GM12878 (cell line): ENCODE results near the gene DTX2. TPM values are rescaled to one million over a fixed set of nuclear protein-coding genes. Genes with fewer than 3 reads are reported as not detected.

Source experiments
- ATAC-seq: fragments of 200-7000 bp; cut with Tn5 transposase; 3 replicates; pipeline ENCODE4 v1.9.1; 2020; ENCODE audit warnings: mild to moderate bottlenecking, moderate library complexity
- BruUV-seq: library from RNA; stranded (reverse); fragments of 400-500 nt; replicated peaks from 2 replicates; lab custom pipeline; 2021; lab: Mats Ljungman, UMichigan
- CTCF ChIA-PET: fragments of 300-600 bp; sonication (Branson Sonifier 250); formaldehyde crosslinking; extraction: SDS; loops from one replicate; lab custom pipeline; 2021; ENCODE audit warnings: inconsistent platforms; lab: Yijun Ruan, JAX
- POLR2A ChIA-PET: fragments of 350-600 bp; formaldehyde crosslinking; extraction: SDS; loops from one replicate; lab custom pipeline; 2021; ENCODE audit warnings: inconsistent platforms; lab: Charles Lee
- RAD21 ChIA-PET: fragments of 300-600 bp; sonication (Branson Sonifier 250); formaldehyde crosslinking; loops from one replicate; lab custom pipeline; 2023; ENCODE audit warnings: antibody characterized with exemption; ENCODE audit not compliant: unreplicated experiment; lab: Charles Lee
- SMC1A ChIA-PET: fragments of 300-600 bp; sonication (Branson Sonifier 250); formaldehyde crosslinking; loops from one replicate; lab custom pipeline; 2023; ENCODE audit not compliant: unreplicated experiment, uncharacterized antibody; lab: Charles Lee
- DNase-seq: peaks from one replicate; pipeline ENCODE4 v3.0.0-alpha.2; 2011; ENCODE audit warnings: low read depth, low spot score
- FAIRE-seq: peaks from 3 replicates; lab custom pipeline; 2011; peaks lifted over from hg19 to GRCh38; lab: Jason Lieb, UNC
- H2AFZ ChIP-seq: 2 replicates; pipeline ENCODE4 v1.6.0; 2011; ENCODE audit warnings: low read depth, low read length, control low read depth; ENCODE audit not compliant: control insufficient read depth
- H3K27ac ChIP-seq: 2 replicates; pipeline ENCODE4 v1.5.1; 2011; ENCODE audit warnings: control low read depth; ENCODE audit not compliant: control insufficient read depth, insufficient read depth
- H3K27me3 ChIP-seq, 2 experiments: replicated peaks in 1 of 2; 2 replicates each; pipeline versions ENCODE4 v1.6.0 to v1.6.1; 2011; ENCODE audit warnings: low read length in 1 of 2; ENCODE audit not compliant: control insufficient read depth in 2 of 2, insufficient read depth in 2 of 2
- H3K36me3 ChIP-seq, 2 experiments: 2 replicates each; pipeline ENCODE4 v1.5.1; 2011; ENCODE audit warnings: low read length in 1 of 2; ENCODE audit not compliant: control insufficient read depth in 2 of 2, insufficient read depth in 2 of 2
- H3K4me1 ChIP-seq: 2 replicates; pipeline ENCODE4 v1.6.1; 2011; ENCODE audit warnings: mild to moderate bottlenecking, low read length, moderate library complexity, mixed read lengths; ENCODE audit not compliant: control insufficient read depth, insufficient read depth
- H3K4me2 ChIP-seq: 2 replicates; pipeline ENCODE4 v1.6.0; 2011; ENCODE audit warnings: control low read depth; ENCODE audit not compliant: control insufficient read depth, insufficient read depth
- H3K4me3 ChIP-seq: fragments of 200-600 bp; sonication (generic); 2 replicates; pipeline ENCODE4 v1.5.1; 2016
- H3K79me2 ChIP-seq: 2 replicates; pipeline ENCODE4 v1.6.0; 2011; ENCODE audit warnings: low read length; ENCODE audit not compliant: control insufficient read depth, insufficient read depth
- H3K9ac ChIP-seq: 2 replicates; pipeline ENCODE4 v1.8.0; 2011; ENCODE audit warnings: low read length, control low read depth, mixed read lengths; ENCODE audit not compliant: control insufficient read depth, insufficient read depth
- H3K9me3 ChIP-seq: replicated peaks from 3 replicates; pipeline ENCODE4 v1.5.1; 2011; ENCODE audit warnings: mild to moderate bottlenecking, low read length; ENCODE audit not compliant: control insufficient read depth, insufficient read depth
- H4K20me1 ChIP-seq: 2 replicates; pipeline ENCODE4 v1.6.0; 2011; ENCODE audit not compliant: control insufficient read depth, insufficient read depth
- CREM ChIP-seq: IDR thresholded peaks from 2 replicates; pipeline ENCODE4 v1.6.1; 2014; ENCODE audit warnings: antibody characterized with exemption, low read depth
- DPF2 ChIP-seq: fragments of 450-650 bp; IDR thresholded peaks from 2 replicates; pipeline ENCODE4 v1.6.1; 2017; ENCODE audit warnings: mild to moderate bottlenecking
- FOXK2 ChIP-seq: fragments of 450-650 bp; IDR thresholded peaks from 2 replicates; pipeline ENCODE4 v1.6.1; 2017; ENCODE audit warnings: mild to moderate bottlenecking, moderate library complexity
- IKZF2 ChIP-seq, 2 experiments: fragments of 450-650 bp; IDR thresholded peaks; 2 replicates each; pipeline ENCODE4 v1.6.1; 2017; ENCODE audit warnings: mild to moderate bottlenecking in 2 of 2, moderate library complexity in 2 of 2
- RELA ChIP-seq: fragments of 450-650 bp; IDR thresholded peaks from 2 replicates; pipeline ENCODE4 v1.8.0; 2014; ENCODE audit warnings: borderline replicate concordance; ENCODE audit not compliant: partially characterized antibody
- RUNX3 ChIP-seq: IDR thresholded peaks from 2 replicates; pipeline ENCODE4 v1.6.1; 2012; ENCODE audit warnings: low read length, inconsistent platforms
- TCF12 ChIP-seq: IDR thresholded peaks from 2 replicates; pipeline ENCODE4 v1.6.1; 2011; ENCODE audit warnings: low read depth, mild to moderate bottlenecking, low read length
- TCF3 ChIP-seq: IDR thresholded peaks from 2 replicates; pipeline ENCODE4 v1.6.1; 2012; ENCODE audit warnings: low read depth, mild to moderate bottlenecking, low read length, borderline replicate concordance; ENCODE audit not compliant: insufficient read depth
- WGBS: methylation state at CpG from one replicate; pipeline ENCODE4 v1.1.6; 2016; ENCODE audit warnings: low lambda C conversion rate; ENCODE audit not compliant: insufficient replicate concordance, insufficient coverage; ENCODE audit errors: missing lambda C conversion rate; 5-methylcytosine and 5-hydroxymethylcytosine counted together
- in situ Hi-C: fragments of 300-500 bp; cut with MboI; formaldehyde crosslinking; loops from 9 replicates; pipeline ENCODE4 v1.14.3; 2018; ENCODE audit warnings: mixed read lengths
- intact Hi-C: fragments of 100-400 bp; cut with micrococcal nuclease; formaldehyde crosslinking; loops from one replicate; pipeline ENCODE4 v1.14.2; 2022; ENCODE audit not compliant: unreplicated experiment
- polyA plus RNA-seq, 11 experiments: library from polyadenylated mRNA; depleted of rRNA in 4 of 11; unstranded in 6 of 11; stranded (reverse) in 5 of 11; fragments of >200 nt; fragmentation: Nextera tagmentation in 4 of 11; fragmentation: Illumina TruSeq in 1 of 11; extraction: Ambion mirVana in 4 of 11; extraction: Trizol in 1 of 11; gene quantifications; 1 replicate in 1 of 11; 2 replicates in 10 of 11; pipeline versions ENCODE4 v1.2.1 to v1.2.3, GENCODE V29; 2011 to 2016; ENCODE audit warnings: inconsistent platforms in 2 of 11, missing spikeins in 2 of 11, low read depth in 1 of 11
- total RNA-seq, 4 experiments: library from RNA; depleted of rRNA in 3 of 4; stranded (reverse); fragments of >200 nt in 3 of 4; fragmentation: Illumina TruSeq in 1 of 4; extraction: Trizol in 1 of 4; gene quantifications; 2 replicates each; pipeline versions ENCODE4 v1.2.1 to v1.2.3, GENCODE V29; 2013 to 2021
- TF ChIP-seq, protein P1 (sequence below): IDR thresholded peaks from 2 replicates; pipeline ENCODE4 v1.6.1; 2012; ENCODE audit warnings: low read depth, low read length, improper control_type of control experiment
- TF ChIP-seq, protein P2 (sequence below): fragments of 450-650 bp; IDR thresholded peaks from 2 replicates; pipeline ENCODE4 v1.6.1; 2017; ENCODE audit warnings: antibody characterized with exemption, mild to moderate bottlenecking, moderate library complexity
- TF ChIP-seq, protein P3 (sequence below): IDR thresholded peaks from 2 replicates; pipeline ENCODE4 v1.6.1; 2012; ENCODE audit warnings: low read length, inconsistent platforms

DTX2 gene
- total and polyA plus RNA-seq, 10 of the 15 experiments (the other 5 are each of a cell fraction or from before 2014, with no cell fraction given): 0.14 to 31.0 (median 11.0) TPM

DNA sequence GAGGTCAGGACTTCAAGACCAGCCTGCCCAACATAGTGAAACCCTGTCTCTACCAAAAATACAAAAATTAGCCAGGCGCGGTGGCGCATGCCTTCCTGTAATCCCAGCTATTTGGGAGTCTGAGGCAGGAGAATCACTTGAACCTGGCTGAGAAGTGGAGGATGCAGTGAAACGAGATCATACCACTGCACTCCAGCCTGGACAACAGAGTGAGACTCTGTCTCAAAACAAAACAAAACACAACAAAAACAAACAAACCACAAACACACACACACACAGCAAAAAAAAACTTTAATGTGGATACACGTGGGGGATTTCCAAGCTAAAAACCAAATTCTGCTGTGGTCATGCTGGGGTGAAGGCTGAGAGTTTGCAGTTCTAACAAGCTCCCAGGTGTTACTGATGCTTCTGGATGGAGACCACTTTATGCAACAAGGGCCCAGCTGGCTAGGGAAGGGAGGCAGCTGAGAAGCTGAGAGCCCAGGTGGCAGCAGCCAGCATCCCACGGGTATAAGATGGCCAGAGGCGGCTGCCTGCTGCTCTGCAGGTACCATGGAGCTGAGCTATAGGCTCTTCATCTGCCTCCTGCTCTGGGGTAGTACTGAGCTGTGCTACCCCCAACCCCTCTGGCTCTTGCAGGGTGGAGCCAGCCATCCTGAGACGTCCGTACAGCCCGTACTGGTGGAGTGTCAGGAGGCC lies 36.9 kb upstream of the DTX2 start, which contains the start of gene ZP3:
TSS of gene ZP3 (plus strand) at position 538 of the 699 bp plus-strand sequence. CDS start at position 553, 15 bp downstream.
- Histone ChIP-seq H3K27me3 (no peaks in the 10 kb centered on the region), H3K4me3 (no peak within 1 kb of the TSS), H3K36me3 (no peaks in the 10 kb centered on the region), H3K9ac (no peak within 1 kb of the TSS), H3K4me1 (peaks cover 13% of the 10 kb centered on the region), H4K20me1 (no peaks in the 10 kb centered on the region), H3K4me2 (no peak within 1 kb of the TSS; the same call in 1 of the 2 replicates), H3K27ac (no peak within 1 kb of the TSS), H3K79me2 (no peaks in the 10 kb centered on the region), H2AFZ (no peak within 1 kb of the TSS), H3K9me3 (no peaks in the 10 kb centered on the region)
- POLR2A ChIA-PET: interaction anchor here (0.6 kb wide), 1 partner anchor 60 kb away, joined by 4 read pairs; no protein-coding TSS in a partner anchor
- peak; percentile 40 for DNase-seq
- CTCF ChIA-PET: interaction anchor here (0.9 kb wide), 1 partner anchor 85 kb away, joined by 4 read pairs; the partner anchor contains the start of gene UPK3B
- intact Hi-C loops: no loop called here
- TF ChIP-seq, protein P1, sequence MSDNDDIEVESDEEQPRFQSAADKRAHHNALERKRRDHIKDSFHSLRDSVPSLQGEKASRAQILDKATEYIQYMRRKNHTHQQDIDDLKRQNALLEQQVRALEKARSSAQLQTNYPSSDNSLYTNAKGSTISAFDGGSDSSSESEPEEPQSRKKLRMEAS: no peak
- TF ChIP-seq TCF12: peak; percentile 93
- TF ChIP-seq FOXK2: no peak
- 0 out of 4 replicates have a peak, but pooled peaks of 1 of the 2 experiments have one; percentile 17 for TF ChIP-seq IKZF2 (IDR thresholded peaks at IDR 0.05)
- TF ChIP-seq, protein P2, sequence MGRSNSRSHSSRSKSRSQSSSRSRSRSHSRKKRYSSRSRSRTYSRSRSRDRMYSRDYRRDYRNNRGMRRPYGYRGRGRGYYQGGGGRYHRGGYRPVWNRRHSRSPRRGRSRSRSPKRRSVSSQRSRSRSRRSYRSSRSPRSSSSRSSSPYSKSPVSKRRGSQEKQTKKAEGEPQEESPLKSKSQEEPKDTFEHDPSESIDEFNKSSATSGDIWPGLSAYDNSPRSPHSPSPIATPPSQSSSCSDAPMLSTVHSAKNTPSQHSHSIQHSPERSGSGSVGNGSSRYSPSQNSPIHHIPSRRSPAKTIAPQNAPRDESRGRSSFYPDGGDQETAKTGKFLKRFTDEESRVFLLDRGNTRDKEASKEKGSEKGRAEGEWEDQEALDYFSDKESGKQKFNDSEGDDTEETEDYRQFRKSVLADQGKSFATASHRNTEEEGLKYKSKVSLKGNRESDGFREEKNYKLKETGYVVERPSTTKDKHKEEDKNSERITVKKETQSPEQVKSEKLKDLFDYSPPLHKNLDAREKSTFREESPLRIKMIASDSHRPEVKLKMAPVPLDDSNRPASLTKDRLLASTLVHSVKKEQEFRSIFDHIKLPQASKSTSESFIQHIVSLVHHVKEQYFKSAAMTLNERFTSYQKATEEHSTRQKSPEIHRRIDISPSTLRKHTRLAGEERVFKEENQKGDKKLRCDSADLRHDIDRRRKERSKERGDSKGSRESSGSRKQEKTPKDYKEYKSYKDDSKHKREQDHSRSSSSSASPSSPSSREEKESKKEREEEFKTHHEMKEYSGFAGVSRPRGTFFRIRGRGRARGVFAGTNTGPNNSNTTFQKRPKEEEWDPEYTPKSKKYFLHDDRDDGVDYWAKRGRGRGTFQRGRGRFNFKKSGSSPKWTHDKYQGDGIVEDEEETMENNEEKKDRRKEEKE: no peak
- TF ChIP-seq, protein P3, sequence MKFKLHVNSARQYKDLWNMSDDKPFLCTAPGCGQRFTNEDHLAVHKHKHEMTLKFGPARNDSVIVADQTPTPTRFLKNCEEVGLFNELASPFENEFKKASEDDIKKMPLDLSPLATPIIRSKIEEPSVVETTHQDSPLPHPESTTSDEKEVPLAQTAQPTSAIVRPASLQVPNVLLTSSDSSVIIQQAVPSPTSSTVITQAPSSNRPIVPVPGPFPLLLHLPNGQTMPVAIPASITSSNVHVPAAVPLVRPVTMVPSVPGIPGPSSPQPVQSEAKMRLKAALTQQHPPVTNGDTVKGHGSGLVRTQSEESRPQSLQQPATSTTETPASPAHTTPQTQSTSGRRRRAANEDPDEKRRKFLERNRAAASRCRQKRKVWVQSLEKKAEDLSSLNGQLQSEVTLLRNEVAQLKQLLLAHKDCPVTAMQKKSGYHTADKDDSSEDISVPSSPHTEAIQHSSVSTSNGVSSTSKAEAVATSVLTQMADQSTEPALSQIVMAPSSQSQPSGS: peak; percentile 38; the same call in 1 of the 2 replicates
- peak; percentile 44 for TF ChIP-seq RELA
- TF ChIP-seq CREM: no peak
- peak; percentile 91 for TF ChIP-seq RUNX3
- TF ChIP-seq TCF3: peak; percentile 65; the same call in 1 of the 2 replicates
- no peak for TF ChIP-seq DPF2
- in situ Hi-C loops: no loop called here
- BruUV-seq: no TSS peak
- peak; percentile 89 for ATAC-seq
- RAD21 ChIA-PET: no interaction called here
- SMC1A ChIA-PET: interaction anchor here (0.8 kb wide), 1 partner anchor 411 kb away, joined by 3 read pairs; no protein-coding TSS in a partner anchor
- peak; percentile 77 for FAIRE-seq
- 46% methylated on average over 10 of the region's 10 CpGs for WGBS
